Stimulated activated CD8-positive, alpha-beta memory T cell treated with anti-CD3 and anti-CD28 coated beads, Interleukin-4, amount 100 ng/mL, for 24 hours (primary cell): Measurements from ENCODE around the gene OCA2.
"Not testable (repeated sequence)": the region's sequence is repeated elsewhere in the genome, so short reads cannot be mapped to it uniquely, and the experiment has no call there.

Experiments
- DNase-seq: peaks from one replicate; pipeline ENCODE4 v3.0.0-alpha.2; 2020; ENCODE audit warnings: low read depth

OCA2 gene

DNA sequence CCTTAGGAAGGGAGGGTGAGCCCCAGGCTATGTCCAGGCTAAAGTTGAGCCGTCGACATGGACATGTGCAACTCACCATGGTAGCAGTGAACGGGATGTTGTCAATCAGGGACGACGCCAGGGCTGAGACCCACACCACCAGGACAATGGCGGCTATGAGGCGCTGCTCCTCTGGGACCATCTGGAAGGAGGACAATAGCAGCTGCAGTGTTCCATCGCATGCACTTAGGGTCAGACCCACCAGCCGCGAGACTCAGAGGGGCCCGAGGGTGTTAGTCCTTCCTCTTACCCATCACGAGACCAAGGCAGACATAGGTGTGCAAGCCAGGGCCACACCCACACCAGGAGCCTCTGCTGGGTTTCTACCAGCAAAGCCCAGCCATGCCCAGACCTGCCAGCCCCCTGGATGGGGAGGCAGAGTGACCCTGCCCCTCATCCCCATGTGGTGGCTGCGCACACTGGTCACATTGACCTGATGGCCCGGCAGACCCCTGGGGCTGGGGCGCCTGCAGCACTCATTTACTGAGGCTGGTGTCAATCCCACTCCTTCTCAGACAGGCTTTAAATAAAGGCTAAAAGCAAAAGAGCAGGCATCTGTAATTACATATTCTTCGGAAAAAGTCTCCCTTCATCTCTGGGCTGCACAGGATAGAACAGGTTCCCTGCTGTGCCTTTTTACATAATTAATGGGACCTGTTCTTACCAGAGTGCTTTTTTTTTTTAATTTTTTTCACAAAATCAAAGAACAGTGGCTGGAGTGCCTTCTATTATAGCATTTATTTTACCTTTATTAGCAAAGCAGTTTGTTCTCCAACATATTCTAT lies 227.8 kb downstream of the OCA2 start:
- DNase-seq = no peak

- no peak for DNase-seq
These were observed 228.8 kb downstream of the OCA2 start for GRCh38 chr15:27870320-27870719.

DNA sequence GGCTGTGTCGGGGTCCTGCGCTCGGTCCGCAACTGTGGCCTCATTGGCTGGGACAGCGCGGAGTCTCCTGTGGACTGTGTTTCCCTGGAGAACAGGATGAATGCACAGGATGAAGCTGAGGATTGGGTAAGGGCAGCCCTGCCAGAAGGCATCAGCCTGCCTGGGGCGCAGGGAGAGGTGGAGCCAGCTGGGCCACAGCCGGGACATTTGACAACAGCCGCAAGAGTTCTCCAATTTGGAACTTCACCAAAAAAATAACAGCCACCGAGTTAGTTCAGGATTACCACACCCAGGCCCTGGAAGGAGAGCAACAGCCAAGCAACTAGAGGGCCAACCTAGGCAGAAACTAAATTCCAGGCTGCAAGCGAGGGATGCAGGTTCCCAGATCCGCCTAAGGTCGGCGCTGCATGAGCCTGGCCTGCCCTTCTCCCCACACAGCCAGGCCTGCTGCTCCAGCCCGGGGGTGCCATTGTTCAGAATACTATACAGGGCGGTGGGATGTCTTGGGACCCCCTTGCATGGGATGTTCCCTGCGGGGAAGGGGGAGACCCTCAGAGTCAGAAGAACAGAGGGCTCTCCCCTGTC lies 229.3 kb downstream of the OCA2 start:
- no peak for DNase-seq

DNA sequence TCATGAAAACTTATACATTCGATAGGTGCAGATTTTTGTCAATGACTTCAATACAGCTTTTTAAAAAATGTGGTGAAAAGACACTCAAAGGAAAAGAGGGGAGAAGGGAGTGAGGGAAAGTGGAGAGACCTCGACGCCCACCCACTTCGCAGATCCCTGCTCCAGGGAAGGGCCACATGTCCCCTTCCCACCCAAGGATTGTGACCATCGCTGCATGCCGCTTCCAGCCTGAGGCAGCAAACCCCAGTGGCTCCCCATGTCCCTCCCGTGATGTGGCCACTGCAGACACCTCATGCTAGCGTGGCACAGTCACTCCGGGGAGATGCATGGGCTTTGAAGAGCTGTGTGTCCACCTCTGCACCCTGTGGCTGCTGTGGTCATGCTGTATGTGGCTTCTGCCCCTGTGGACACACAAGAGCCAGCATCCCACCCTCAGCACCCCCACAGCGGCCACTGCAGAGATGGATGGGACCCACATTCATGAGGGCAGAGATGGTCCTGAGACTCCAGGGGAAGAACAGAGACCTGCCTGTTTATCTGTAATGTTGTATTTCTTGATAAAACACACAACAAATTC lies 230.2 kb downstream of the OCA2 start:
- no peak for DNase-seq

GRCh38 chr15:27867861-27868260 lies 231.3 kb downstream of the OCA2 start:
- no peak for DNase-seq

GRCh38 chr15:27866505-27867165 lies 232.5 kb downstream of the OCA2 start:
- no peak for DNase-seq

GRCh38 chr15:27865926-27866325 lies 233.2 kb downstream of the OCA2 start:
- no peak for DNase-seq

DNA sequence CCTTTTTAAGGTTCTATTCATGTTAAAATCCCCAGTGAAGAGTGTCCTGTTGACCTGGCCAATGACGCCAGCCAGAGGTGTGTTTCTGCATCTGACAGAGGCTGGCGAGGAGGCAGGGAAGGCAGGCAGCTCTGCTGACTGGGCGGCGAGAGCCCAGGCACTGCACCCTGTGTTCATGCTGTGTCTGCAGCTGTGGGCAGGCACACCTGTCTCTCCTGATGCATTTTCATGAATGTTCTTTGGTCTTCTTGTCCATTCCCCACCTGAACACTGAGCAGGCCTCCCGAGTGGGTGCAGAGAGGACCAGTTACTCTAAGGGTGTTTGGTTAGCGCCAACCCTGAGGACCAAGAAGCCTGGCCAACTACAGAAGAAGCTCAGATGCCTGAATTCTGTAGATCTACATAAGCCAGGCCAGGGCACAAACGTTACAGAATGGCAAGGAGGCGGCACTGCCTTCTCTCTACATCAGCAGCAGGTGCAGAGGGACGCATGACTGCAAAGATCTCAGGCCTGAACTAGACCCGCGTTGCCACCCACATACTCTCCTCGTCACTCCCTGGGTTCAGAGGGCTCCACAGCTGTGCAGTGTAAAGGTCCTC lies 233.7 kb downstream of the OCA2 start:
- DNase-seq = no peak

- no peak for DNase-seq
These were observed 234.4 kb downstream of the OCA2 start for GRCh38 chr15:27864719-27865118.

DNA sequence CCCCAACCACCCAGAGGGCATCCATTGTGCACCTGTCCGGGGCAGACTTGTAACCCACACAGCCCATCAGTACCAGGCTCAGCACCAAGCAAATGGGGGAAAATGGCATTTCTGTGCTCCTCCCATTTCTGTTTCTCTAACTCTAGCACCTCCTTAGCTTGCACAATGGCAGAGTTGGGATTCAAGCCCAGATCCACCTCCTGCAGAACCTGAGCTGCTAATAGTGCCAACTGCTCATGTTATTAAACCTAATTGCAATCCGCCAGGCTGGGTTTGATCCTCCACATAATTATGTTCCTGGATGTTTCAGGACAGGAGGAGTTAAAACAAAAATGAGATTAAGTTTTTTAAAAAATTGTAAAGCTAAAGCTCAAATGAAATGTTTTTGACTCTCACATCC lies 235.0 kb downstream of the OCA2 start:
- no peak for DNase-seq

GRCh38 chr15:27863000-27863399 lies 236.1 kb downstream of the OCA2 start:
- DNase-seq = no peak

- no peak for DNase-seq
These were observed 237.9 kb downstream of the OCA2 start for GRCh38 chr15:27861171-27861570.

- no peak for DNase-seq
These were observed 244.0 kb downstream of the OCA2 start for GRCh38 chr15:27855137-27855536.

DNA sequence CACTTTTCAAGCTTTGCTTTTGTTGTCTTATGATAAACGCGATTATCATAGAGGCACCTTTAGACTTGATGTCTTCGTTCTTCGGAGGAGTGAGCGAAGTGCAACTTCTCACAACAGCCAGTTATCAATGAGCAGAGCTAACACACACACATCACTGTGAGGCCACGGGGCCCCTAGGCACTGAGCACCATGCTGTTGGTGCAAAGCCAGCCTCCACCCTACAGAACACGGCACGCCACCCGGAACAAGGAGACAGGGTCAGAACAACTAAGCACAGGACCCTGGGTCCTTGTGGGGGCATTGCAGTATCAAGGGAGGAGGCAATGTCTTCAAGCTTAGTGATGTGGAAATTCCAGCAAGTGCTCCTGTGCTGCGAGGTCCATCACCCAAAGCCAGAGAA lies 244.5 kb downstream of the OCA2 start:
- no peak for DNase-seq

GRCh38 chr15:27853624-27854455 lies 245.3 kb downstream of the OCA2 start:
- no peak for DNase-seq

DNA sequence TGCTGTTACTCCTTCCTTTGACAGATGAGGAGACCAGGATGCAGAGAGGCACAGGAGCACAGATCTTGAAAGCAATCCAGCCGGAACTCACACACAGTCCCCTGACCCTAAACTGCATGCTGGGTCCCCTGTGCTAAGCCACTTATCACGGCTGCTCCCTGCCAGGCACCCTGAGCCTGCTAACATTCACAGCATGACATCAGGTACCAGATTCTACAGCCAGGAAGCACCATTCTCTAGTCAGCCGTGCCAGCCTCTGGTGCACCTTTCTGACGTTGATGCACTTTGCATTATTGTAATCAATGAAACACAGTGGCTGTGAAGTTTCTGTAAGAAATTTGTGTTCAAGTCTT lies 247.3 kb downstream of the OCA2 start:
- no peak for DNase-seq

DNA sequence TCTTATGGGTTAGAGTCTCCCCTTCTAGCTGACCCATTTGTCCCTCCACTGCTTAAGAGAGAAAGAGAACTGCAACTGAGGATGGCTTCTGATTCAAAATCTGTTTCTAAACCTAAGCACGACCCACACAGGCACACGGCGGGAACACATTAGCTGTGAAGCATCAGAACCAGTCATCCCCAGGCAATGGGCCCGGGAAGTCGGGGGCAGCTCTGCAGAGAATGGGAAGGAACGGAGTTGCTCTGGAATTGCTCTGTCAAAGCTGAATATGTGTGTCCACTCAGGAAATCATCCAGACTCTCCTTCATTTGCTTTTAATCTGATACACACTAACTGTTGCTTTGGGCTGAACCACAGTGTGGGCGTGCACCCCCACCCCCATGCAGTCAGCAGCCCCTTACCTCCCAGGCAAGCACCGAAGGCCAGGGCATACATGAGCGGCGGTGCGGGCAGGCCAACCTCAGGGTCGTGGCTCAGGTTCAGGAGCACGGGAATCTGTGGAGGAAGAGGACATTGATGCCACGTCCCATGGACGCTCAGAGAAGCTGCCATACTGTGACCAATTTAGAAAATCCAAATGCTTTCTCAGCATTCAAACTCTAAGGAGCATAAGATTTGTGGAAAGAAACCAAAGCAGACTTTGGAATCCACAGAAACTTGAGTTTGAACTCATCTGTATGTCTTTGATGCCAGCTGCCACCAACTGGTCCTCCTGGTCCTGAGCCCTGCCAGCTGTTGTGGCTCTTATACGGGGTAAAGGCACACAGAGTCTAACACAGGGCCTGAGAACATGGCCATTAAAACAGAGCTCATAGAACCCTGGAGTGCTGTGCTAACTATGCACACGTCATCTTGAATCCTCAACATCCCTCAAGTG lies 247.9 kb downstream of the OCA2 start:
- DNase-seq = no peak

- DNase-seq = no peak
These were observed 249.1 kb downstream of the OCA2 start for GRCh38 chr15:27850050-27850449.

DNA sequence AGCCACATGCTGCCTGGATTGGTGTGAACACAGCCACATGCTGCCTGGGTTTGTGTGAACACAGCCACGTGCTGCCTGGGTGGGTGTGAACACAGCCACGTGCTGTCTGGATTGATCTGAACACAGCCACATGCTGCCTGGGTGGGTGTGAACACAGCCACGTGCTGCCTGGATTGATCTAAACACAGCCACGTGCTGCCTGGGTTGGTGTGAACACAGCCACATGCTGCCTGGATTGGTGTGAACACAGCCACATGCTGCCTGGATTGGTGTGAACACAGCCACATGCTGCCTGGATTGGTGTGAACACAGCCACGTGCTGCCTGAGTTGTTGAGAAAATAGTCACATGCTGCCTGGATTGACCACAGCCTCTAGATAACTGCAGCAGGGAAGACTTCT lies 250.2 kb downstream of the OCA2 start:
- not testable (repeated sequence) for DNase-seq

DNA sequence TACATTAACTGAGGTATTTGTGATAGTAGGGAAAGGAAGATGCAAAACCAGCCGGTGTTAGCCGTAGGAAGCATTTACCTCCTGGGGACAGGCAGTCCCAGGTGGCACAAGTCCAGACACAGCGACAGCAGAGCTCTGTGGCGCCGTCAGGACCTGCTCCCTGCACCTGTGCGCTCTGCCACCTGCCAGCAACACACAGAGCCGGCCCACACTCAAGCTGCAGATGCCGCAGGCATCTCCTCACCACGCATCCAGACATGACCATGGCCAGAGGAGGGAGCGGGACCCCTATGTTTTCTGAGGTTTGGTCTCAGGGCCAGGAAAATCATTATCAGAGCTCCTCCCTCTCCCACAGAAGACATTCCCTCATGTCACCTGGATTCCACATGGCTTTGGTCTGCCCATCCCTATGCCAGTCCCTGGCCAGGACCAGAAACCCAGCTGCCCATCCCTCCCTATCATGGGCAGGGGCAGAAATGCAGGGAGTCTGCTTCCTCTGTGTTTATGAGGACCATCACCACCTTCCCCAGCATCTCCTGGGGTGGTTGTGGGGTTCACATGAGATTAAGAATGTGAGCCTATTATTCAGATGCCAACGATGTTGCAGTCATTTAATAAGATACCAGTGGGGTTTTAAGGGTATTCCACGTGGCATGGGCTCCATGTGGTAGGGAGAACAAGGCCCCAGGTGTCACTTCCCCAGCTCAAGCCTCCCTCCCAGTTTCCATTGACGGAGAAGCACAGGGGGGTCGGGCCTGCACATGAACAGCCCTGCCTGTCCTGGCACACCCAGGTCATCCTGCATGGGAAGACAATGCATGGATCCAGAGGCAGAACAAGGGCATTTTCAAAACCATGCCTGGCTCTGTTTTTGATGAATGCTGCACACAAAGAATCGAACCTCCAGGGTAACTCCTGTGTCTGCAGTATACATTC lies 251.1 kb downstream of the OCA2 start:
- DNase-seq = no peak
